ENCODE measurements around the gene ZRANB1. TPM values are rescaled to one million over a fixed set of nuclear protein-coding genes. Genes with fewer than 3 reads are reported as not detected.

ZRANB1 gene
- polyA plus RNA-seq, 4 donors, result 6.3 to 17.0 (median 8.2) TPM

DNA sequence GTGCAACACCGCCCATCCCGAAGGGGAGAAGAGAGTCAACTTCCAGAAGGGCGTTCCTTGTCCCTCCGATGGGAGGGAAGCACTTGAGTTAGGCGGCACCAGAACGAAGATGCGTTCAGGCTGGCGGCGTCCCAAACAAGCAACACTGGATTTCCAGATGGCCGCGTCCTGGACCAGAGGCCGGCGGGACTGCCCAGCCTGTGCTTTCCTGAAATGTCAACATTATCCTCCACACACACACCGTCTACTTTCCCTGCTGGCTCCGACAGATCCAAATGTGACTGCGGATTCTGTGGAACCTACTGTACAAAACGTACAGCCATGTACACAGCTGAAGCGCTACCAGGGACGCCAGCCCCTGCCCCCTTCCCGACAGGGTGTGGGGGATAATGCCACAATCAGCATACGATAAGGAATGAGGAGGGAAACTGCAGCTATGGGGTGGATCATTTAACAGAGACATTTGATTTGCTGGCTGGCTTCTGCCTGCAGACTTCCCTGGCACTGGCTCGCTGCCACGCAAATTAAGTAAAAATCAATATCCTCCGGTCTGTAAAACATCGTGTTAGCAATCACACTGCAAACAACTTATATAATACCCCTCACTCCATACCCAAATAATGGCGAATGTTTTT lies 82.1 kb downstream of the ZRANB1 start:
- 13 to 40% (median 27%) methylated on average over 26 of the region's 26 CpGs for WGBS, 3 donors
- peaks cover 0 to 72% (median 2%) of the 10 kb centered on the region in 3 donors for H3K36me3 ChIP-seq (ENCODE audit: control insufficient read depth in 3 of 3, insufficient read depth in 2 of 3, low read depth in 1 of 3, low read length in 3 of 3)
- DNase-seq (peak; percentile 53 to 65), FAIRE-seq (no peak)
- no peaks in the 10 kb centered on the region for H3K9me3 ChIP-seq (ENCODE audit: control insufficient read depth in 2 of 2, insufficient read depth in 1 of 2, low read depth in 1 of 2, low read length in 1 of 2)
- H3K4me3 ChIP-seq (ENCODE audit: low read depth in 1 of 3, low read length in 3 of 3), result no peak overlapping the region
- peak overlapping the region in 2 of 3 donors; percentile 54 to 63 for H3K27ac ChIP-seq (ENCODE audit: low read depth in 1 of 3, low read length in 2 of 3)
- H3K27me3 ChIP-seq (ENCODE audit: control insufficient read depth in 3 of 3, insufficient read depth in 3 of 3, low read length in 3 of 3), result no peaks in the 10 kb centered on the region
- H3K4me1 ChIP-seq (ENCODE audit: control insufficient read depth in 3 of 3, insufficient read depth in 2 of 3, low read depth in 1 of 3, low read length in 2 of 3), result peaks cover 2 to 25% (median 6%) of the 10 kb centered on the region in 3 donors

DNA sequence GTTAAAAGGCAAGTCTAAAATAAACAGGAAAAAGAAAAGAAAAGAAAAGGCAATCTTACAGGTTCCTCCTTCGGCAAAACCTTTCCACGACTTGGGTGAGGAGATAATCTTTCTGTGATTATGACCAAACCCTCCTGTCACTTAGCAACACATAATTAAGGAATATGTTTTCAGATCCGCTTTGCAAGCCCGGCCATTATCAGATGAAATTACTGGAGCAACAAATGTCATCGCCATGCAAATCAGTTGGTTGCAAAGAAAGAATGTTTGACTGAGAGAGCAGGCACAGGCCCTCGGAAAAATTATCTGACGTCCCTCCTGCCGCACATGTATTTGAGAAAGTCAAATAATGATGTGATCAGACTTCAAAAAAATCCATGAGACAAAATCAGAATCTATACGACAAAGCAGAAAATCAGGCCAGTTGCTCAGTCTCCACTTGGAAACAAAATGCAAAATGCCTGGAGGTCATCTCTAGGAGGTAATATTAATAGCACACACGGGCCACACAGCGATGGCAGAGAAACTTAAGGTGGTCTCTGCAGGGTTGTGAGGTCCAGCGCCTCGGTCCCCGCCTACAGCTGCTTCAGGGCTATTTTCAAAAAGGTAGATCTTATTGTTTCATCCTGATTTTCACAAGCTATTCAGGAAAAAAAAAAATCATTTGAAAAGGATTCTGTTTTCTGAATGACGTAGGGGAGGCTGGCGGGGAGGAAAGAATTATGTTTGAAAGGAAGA lies 82.7 kb downstream of the ZRANB1 start:
- FAIRE-seq (no peak), DNase-seq (peak; percentile 43 to 75)
- Histone ChIP-seq H3K4me3 (ENCODE audit: low read depth in 1 of 3, low read length in 3 of 3) (no peak overlapping the region), H3K9me3 (ENCODE audit: control insufficient read depth in 2 of 2, insufficient read depth in 1 of 2, low read depth in 1 of 2, low read length in 1 of 2) (no peaks in the 10 kb centered on the region), H3K36me3 (ENCODE audit: control insufficient read depth in 3 of 3, insufficient read depth in 2 of 3, low read depth in 1 of 3, low read length in 3 of 3) (peaks cover 0 to 73% (median 2%) of the 10 kb centered on the region in 3 donors), H3K4me1 (ENCODE audit: control insufficient read depth in 3 of 3, insufficient read depth in 2 of 3, low read depth in 1 of 3, low read length in 2 of 3) (peaks cover 2 to 25% (median 6%) of the 10 kb centered on the region in 3 donors), H3K27ac (ENCODE audit: low read depth in 1 of 3, low read length in 2 of 3) (peak overlapping the region in 1 of 3 donors; percentile 54), H3K27me3 (ENCODE audit: control insufficient read depth in 3 of 3, insufficient read depth in 3 of 3, low read length in 3 of 3) (no peaks in the 10 kb centered on the region)
- 43 to 57% (median 52%) methylated on average over 16 of the region's 16 CpGs for WGBS, 3 donors

DNA sequence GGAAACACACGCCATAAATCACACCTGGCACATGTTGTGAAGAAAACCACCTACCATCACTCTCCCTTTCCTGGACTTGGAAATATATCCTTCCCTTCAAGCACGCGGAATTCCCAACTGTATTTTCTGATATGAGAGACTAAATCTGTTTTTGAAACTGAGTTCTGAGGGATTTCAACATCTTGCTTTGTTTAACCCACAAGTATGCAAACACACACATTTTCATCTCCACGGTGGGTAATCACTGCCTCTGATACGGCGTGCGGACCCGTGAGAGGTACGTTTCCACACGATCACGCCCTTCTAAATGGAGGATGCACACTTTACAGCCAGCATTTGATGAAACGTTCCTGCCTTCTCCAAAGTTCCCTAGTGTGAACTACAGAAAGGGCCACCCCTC lies 83.4 kb downstream of the ZRANB1 start:
- Histone ChIP-seq H3K36me3 (ENCODE audit: control insufficient read depth in 3 of 3, insufficient read depth in 2 of 3, low read depth in 1 of 3, low read length in 3 of 3) (peaks cover 0 to 71% (median 2%) of the 10 kb centered on the region in 3 donors), H3K9me3 (ENCODE audit: control insufficient read depth in 2 of 2, insufficient read depth in 1 of 2, low read depth in 1 of 2, low read length in 1 of 2) (no peaks in the 10 kb centered on the region), H3K4me3 (ENCODE audit: low read depth in 1 of 3, low read length in 3 of 3) (no peak overlapping the region), H3K4me1 (ENCODE audit: control insufficient read depth in 3 of 3, insufficient read depth in 2 of 3, low read depth in 1 of 3, low read length in 2 of 3) (peaks cover 2 to 25% (median 6%) of the 10 kb centered on the region in 3 donors), H3K27ac (ENCODE audit: low read depth in 1 of 3, low read length in 2 of 3) (peak overlapping the region in 1 of 3 donors; percentile 54), H3K27me3 (ENCODE audit: control insufficient read depth in 3 of 3, insufficient read depth in 3 of 3, low read length in 3 of 3) (no peaks in the 10 kb centered on the region)
- no peak for DNase-seq
- no peak for FAIRE-seq
- 59 to 71% (median 65%) methylated on average over 12 of the region's 12 CpGs for WGBS, 3 donors

DNA sequence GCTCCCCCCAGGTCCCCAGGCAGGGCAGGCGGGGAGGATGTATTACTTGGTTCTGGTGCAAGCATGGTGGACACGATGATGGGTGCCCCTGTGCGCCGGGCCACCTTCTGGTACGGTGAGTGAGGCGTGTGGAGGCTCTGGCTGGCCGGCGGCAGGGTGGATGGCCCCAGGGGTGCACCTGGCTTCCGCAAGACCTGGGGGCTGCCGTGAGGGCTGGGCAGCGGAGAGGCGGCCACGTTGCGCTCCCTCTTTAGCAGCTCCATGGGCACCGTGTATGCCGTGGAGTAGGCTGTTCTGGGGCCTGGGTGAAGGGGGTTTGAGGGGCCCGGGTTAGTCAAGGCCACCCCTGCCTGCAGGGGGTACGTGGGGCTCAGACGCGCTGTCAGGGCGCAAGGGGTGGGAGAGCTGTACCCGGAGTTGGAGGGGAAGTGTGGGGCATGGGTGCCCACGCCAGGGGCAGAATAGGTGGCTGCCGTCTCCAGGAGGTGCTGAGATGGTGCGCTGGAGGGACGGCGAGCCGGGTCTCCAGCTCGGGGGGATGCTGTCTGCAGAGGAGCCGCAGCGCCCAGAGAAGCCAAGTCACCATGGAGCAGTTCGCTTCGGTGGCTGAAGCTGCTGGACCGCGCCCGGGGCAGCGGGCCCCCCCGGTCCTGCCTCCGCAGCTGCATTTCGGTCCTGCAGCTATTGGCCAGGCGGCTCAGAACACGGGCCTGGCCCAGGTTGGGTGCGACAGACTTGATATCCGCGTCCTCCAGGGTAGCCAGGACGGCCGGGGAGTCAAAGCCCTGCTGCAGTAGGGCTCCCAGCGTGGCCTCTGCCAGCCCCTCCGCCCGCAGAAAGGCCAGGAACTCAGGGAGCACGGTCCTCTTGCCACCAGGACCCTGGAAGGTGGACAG lies 84.4 kb downstream of the ZRANB1 start:
- no peak for DNase-seq
- no peak for FAIRE-seq
- WGBS, 3 donors, result 92 to 95% (median 94%) methylated on average over 41 to 51 of the region's 51 CpGs
- peaks cover 2 to 25% (median 6%) of the 10 kb centered on the region in 3 donors for H3K4me1 ChIP-seq (ENCODE audit: control insufficient read depth in 3 of 3, insufficient read depth in 2 of 3, low read depth in 1 of 3, low read length in 2 of 3)
- no peaks in the 10 kb centered on the region for H3K9me3 ChIP-seq (ENCODE audit: control insufficient read depth in 2 of 2, insufficient read depth in 1 of 2, low read depth in 1 of 2, low read length in 1 of 2)
- peak overlapping the region in 1 of 3 donors; percentile 11 for H3K27ac ChIP-seq (ENCODE audit: low read depth in 1 of 3, low read length in 2 of 3)
- H3K4me3 ChIP-seq (ENCODE audit: low read depth in 1 of 3, low read length in 3 of 3), result no peak overlapping the region
- H3K27me3 ChIP-seq (ENCODE audit: control insufficient read depth in 3 of 3, insufficient read depth in 3 of 3, low read length in 3 of 3), result no peaks in the 10 kb centered on the region
- peaks cover 0 to 68% (median 2%) of the 10 kb centered on the region in 3 donors for H3K36me3 ChIP-seq (ENCODE audit: control insufficient read depth in 3 of 3, insufficient read depth in 2 of 3, low read depth in 1 of 3, low read length in 3 of 3)

DNA sequence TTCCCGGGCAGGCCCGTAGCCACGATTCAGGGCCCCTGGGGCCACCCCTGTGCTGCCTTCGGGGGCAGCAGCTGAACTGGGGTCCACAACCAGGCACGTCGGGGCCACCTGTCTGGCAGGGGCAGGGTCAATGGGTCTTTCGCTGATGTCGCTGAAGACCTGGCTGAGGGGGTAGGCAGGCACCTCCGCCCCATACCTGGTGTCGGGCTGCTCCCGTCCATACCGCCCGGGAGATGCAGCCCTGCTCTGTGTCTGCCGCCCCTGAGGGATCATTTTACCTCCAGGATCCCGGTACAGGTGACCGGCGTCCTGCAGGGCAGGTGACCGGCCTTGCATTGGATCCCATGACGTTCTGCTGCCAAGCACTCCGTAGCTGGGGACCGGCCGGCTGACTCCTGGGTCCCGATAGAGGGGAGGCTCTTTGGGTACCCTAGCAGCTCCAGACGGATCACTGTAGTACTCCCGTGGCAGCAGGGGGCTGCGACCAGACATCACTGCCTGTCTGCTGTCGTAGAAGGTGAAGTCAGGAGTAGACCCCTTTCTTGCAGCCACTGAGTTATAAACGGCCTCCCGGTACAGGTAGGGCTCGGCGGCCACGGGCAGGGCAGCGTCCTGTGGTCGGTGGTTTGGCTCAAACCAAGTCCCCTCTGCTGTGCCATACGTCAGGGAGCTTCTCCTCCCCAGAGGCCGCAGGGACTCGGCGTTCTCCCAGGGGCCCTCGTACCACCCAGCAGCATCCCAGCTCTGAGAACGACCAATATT lies 85.2 kb downstream of the ZRANB1 start:
- peaks cover 0 to 65% (median 2%) of the 10 kb centered on the region in 3 donors for H3K36me3 ChIP-seq (ENCODE audit: control insufficient read depth in 3 of 3, insufficient read depth in 2 of 3, low read depth in 1 of 3, low read length in 3 of 3)
- H3K4me3 ChIP-seq (ENCODE audit: low read depth in 1 of 3, low read length in 3 of 3), result no peak overlapping the region
- H3K9me3 ChIP-seq (ENCODE audit: control insufficient read depth in 2 of 2, insufficient read depth in 1 of 2, low read depth in 1 of 2, low read length in 1 of 2), result no peaks in the 10 kb centered on the region
- H3K4me1 ChIP-seq (ENCODE audit: control insufficient read depth in 3 of 3, insufficient read depth in 2 of 3, low read depth in 1 of 3, low read length in 2 of 3), result peaks cover 2 to 25% (median 6%) of the 10 kb centered on the region in 3 donors
- FAIRE-seq (no peak), DNase-seq (no peak)
- H3K27ac ChIP-seq (ENCODE audit: low read depth in 1 of 3, low read length in 2 of 3), result no peak overlapping the region
- H3K27me3 ChIP-seq (ENCODE audit: control insufficient read depth in 3 of 3, insufficient read depth in 3 of 3, low read length in 3 of 3), result no peaks in the 10 kb centered on the region
- 89 to 93% (median 91%) methylated on average over 35 to 40 of the region's 40 CpGs for WGBS, 3 donors

DNA sequence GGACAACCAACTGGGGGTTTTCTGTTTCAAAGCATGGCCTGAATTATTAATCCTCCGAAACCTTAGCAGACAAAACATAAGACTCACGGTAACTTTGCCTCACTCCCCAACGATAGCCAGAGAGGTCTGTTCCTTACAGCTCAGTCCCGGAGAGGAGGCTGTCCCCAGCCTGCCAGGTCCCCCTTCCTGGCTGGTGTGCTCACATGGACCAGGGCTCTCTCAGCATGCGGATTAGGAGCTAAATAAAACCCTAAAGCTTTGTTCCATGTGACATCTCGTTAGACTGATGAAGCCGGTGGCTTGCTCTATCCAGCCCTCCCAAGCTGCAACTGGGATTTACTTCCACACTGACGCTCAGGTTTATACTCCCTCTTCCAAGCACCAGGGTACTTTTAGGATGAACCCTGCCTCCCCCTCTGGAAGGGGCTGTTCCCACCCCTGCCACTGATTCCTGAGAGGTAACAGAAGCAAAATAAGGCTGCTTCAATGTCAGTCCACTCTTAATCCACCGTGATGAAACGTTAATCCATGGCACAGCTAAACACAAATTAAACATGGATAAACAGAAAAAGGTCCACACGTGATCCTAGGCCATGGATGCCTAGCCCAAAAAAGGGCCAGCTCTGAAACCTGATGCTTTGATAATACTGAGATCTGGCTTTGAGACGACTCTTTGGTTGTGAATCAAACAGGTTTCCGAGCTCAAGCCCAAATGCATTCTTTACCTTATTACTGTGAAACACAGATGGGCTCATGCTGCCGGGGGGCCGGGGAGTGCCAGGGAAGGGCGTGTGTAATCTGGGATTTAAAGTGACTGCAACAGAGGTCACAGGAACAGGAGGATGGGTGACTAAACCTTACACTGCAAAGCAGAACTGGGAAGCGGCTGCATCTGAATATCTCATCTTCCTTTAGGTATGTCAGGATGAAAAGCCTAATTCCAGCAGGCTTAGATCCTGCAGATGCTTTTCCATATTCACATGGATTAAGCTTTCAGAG lies 86.2 kb downstream of the ZRANB1 start:
- Histone ChIP-seq H3K36me3 (ENCODE audit: control insufficient read depth in 3 of 3, insufficient read depth in 2 of 3, low read depth in 1 of 3, low read length in 3 of 3) (peaks cover 0 to 65% (median 2%) of the 10 kb centered on the region in 3 donors), H3K9me3 (ENCODE audit: control insufficient read depth in 2 of 2, insufficient read depth in 1 of 2, low read depth in 1 of 2, low read length in 1 of 2) (no peaks in the 10 kb centered on the region), H3K4me1 (ENCODE audit: control insufficient read depth in 3 of 3, insufficient read depth in 2 of 3, low read depth in 1 of 3, low read length in 2 of 3) (peaks cover 2 to 17% (median 5%) of the 10 kb centered on the region in 3 donors), H3K27me3 (ENCODE audit: control insufficient read depth in 3 of 3, insufficient read depth in 3 of 3, low read length in 3 of 3) (no peaks in the 10 kb centered on the region), H3K27ac (ENCODE audit: low read depth in 1 of 3, low read length in 2 of 3) (no peak overlapping the region), H3K4me3 (ENCODE audit: low read depth in 1 of 3, low read length in 3 of 3) (no peak overlapping the region)
- DNase-seq (no peak), FAIRE-seq (no peak)
- WGBS, 3 donors, result 78 to 81% (median 79%) methylated on average over 17 of the region's 17 CpGs

DNA sequence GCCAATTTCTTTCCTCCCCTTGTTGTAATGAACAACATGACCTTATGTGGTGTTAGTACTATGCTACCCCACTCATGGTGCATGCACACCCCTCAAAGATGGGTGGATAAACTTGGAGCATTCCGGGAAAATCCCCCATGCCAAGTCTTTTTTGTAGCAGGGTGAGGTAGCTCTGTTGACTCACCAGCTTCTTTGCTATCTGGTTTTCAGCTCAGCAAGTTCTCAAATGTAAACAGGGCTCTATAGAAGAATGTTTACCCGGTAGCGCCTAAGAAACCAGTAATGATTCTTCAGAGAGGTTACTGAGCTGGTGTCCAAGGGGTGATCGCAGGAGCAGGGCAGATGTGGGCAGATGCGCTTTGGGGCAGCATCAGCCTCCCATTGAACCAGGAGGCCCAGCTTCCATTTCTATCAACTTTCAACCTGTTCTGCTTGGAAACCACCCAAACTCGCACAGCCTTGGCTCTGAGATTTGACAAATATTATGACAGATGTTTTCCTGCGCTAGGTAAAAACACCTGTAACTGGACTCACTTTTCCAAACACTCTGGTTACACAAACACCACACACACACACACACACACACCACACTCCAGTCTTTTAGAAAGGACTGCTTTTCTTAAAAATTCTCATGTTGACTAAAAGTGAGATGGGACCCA lies 87.8 kb downstream of the ZRANB1 start:
- peaks cover 0 to 5% (median 0%) of the 10 kb centered on the region in 3 donors for H3K4me1 ChIP-seq (ENCODE audit: control insufficient read depth in 3 of 3, insufficient read depth in 2 of 3, low read depth in 1 of 3, low read length in 2 of 3)
- peaks cover 2 to 67% (median 7%) of the 10 kb centered on the region in 3 donors for H3K36me3 ChIP-seq (ENCODE audit: control insufficient read depth in 3 of 3, insufficient read depth in 2 of 3, low read depth in 1 of 3, low read length in 3 of 3)
- no peak for FAIRE-seq
- H3K9me3 ChIP-seq (ENCODE audit: control insufficient read depth in 2 of 2, insufficient read depth in 1 of 2, low read depth in 1 of 2, low read length in 1 of 2), result no peaks in the 10 kb centered on the region
- H3K27ac ChIP-seq (ENCODE audit: low read depth in 1 of 3, low read length in 2 of 3), result no peak overlapping the region
- WGBS, 3 donors, result 81 to 86% (median 82%) methylated on average over 7 of the region's 7 CpGs
- DNase-seq, result no peak
- H3K27me3 ChIP-seq (ENCODE audit: control insufficient read depth in 3 of 3, insufficient read depth in 3 of 3, low read length in 3 of 3), result no peaks in the 10 kb centered on the region
- H3K4me3 ChIP-seq (ENCODE audit: low read depth in 1 of 3, low read length in 3 of 3), result no peak overlapping the region
